Measurements from ENCODE around the gene CASR. TPM values are rescaled to one million over a fixed set of nuclear protein-coding genes. Genes with fewer than 3 reads are reported as not detected.

Gene CASR
- total RNA-seq, 1 experiment from 2014 or later = not detected

GRCh38 chr3:122208579-122208978 lies 25.1 kb downstream of the CASR start:
- no peak for TF ChIP-seq CTCF (IDR thresholded peaks at IDR 0.05; ENCODE audit: insufficient read depth in 1 of 2, low read depth in 1 of 2, low read length in 1 of 2, severe bottlenecking in 1 of 2, unreplicated experiment in 1 of 2)
- Histone ChIP-seq H3K4me3 (ENCODE audit: low read depth, low read length) (no peak overlapping the region), H3K27me3 (replicated peaks; ENCODE audit: control insufficient read depth, insufficient read depth, low read length) (no peaks in the 10 kb centered on the region; the same call in 1 of the 2 replicates), H3K4me1 (no peaks in the 10 kb centered on the region), H3K9me3 (no peaks in the 10 kb centered on the region), H3K36me3 (ENCODE audit: control insufficient read depth, insufficient read depth, low read length) (no peaks in the 10 kb centered on the region)
- Mint-ChIP-seq H3K9me3 (ENCODE audit: unreplicated experiment) (no peaks in the 10 kb centered on the region), H3K27me3 (ENCODE audit: insufficient read depth, unreplicated experiment) (peaks cover 12% of the 10 kb centered on the region), H3K27ac (ENCODE audit: unreplicated experiment) (no peak overlapping the region), H3K4me3 (ENCODE audit: unreplicated experiment) (no peak overlapping the region), H3K4me1 (ENCODE audit: low read depth, unreplicated experiment) (no peaks in the 10 kb centered on the region), H3K36me3 (ENCODE audit: insufficient read depth, unreplicated experiment) (peaks cover 4% of the 10 kb centered on the region)
- ChIA-PET POLR2A (no interaction called here), CTCF (no interaction called here)
- no peak for DNase-seq
- no TSS peak for BruUV-seq (replicated peaks)
- intact Hi-C loops (cut with micrococcal nuclease; ENCODE audit: unreplicated experiment) = no loop called here

- ChIA-PET CTCF (no interaction called here), POLR2A (no interaction called here)
- H3K4me3 Mint-ChIP-seq (ENCODE audit: unreplicated experiment) = no peak overlapping the region
- Histone ChIP-seq H3K4me3 (ENCODE audit: low read depth, low read length) (no peak overlapping the region), H3K4me1 (no peaks in the 10 kb centered on the region), H3K9me3 (no peaks in the 10 kb centered on the region), H3K36me3 (ENCODE audit: control insufficient read depth, insufficient read depth, low read length) (no peaks in the 10 kb centered on the region), H3K27me3 (replicated peaks; ENCODE audit: control insufficient read depth, insufficient read depth, low read length) (no peaks in the 10 kb centered on the region)
- no peaks in the 10 kb centered on the region for H3K4me1 Mint-ChIP-seq (ENCODE audit: low read depth, unreplicated experiment)
- TF ChIP-seq CTCF (IDR thresholded peaks at IDR 0.05; ENCODE audit: insufficient read depth in 1 of 2, low read depth in 1 of 2, low read length in 1 of 2, severe bottlenecking in 1 of 2, unreplicated experiment in 1 of 2) = no peak
- intact Hi-C loops (cut with micrococcal nuclease; ENCODE audit: unreplicated experiment) = no loop called here
- peaks cover 8% of the 10 kb centered on the region for H3K27me3 Mint-ChIP-seq (ENCODE audit: insufficient read depth, unreplicated experiment)
- H3K27ac Mint-ChIP-seq (ENCODE audit: unreplicated experiment) = no peak overlapping the region
- BruUV-seq (replicated peaks) = no TSS peak
- no peaks in the 10 kb centered on the region for H3K36me3 Mint-ChIP-seq (ENCODE audit: insufficient read depth, unreplicated experiment)
- H3K9me3 Mint-ChIP-seq (ENCODE audit: unreplicated experiment) = no peaks in the 10 kb centered on the region
- no peak for DNase-seq
Observed at GRCh38 chr3:122213650-122214049, 30.2 kb downstream of the CASR start.

GRCh38 chr3:122214711-122215110 lies 31.2 kb downstream of the CASR start:
- POLR2A ChIA-PET = no interaction called here
- Histone ChIP-seq H3K4me3 (ENCODE audit: low read depth, low read length) (no peak overlapping the region), H3K9me3 (no peaks in the 10 kb centered on the region), H3K27me3 (replicated peaks; ENCODE audit: control insufficient read depth, insufficient read depth, low read length) (no peaks in the 10 kb centered on the region), H3K4me1 (no peaks in the 10 kb centered on the region), H3K36me3 (ENCODE audit: control insufficient read depth, insufficient read depth, low read length) (no peaks in the 10 kb centered on the region)
- H3K27ac Mint-ChIP-seq (ENCODE audit: unreplicated experiment) = no peak overlapping the region
- no peaks in the 10 kb centered on the region for H3K9me3 Mint-ChIP-seq (ENCODE audit: unreplicated experiment)
- no peak for DNase-seq
- no peaks in the 10 kb centered on the region for H3K36me3 Mint-ChIP-seq (ENCODE audit: insufficient read depth, unreplicated experiment)
- no peaks in the 10 kb centered on the region for H3K4me1 Mint-ChIP-seq (ENCODE audit: low read depth, unreplicated experiment)
- intact Hi-C loops (cut with micrococcal nuclease; ENCODE audit: unreplicated experiment) = no loop called here
- no TSS peak for BruUV-seq (replicated peaks)
- CTCF ChIA-PET = no interaction called here
- no peak overlapping the region for H3K4me3 Mint-ChIP-seq (ENCODE audit: unreplicated experiment)
- TF ChIP-seq CTCF (IDR thresholded peaks at IDR 0.05; ENCODE audit: insufficient read depth in 1 of 2, low read depth in 1 of 2, low read length in 1 of 2, severe bottlenecking in 1 of 2, unreplicated experiment in 1 of 2) = no peak
- peaks cover 4% of the 10 kb centered on the region for H3K27me3 Mint-ChIP-seq (ENCODE audit: insufficient read depth, unreplicated experiment)

Measured in Caco-2 (cell line).